Measurements from ENCODE around the gene RIPK3. TPM values are rescaled to one million over a fixed set of nuclear protein-coding genes. Genes with fewer than 3 reads are reported as not detected.
A peak's percentile ranks its signal among the peaks of the same experiment; 100 is the strongest.

The RIPK3 gene
- total RNA-seq, 1 experiment from 2014 or later: 0.35 TPM

DNA sequence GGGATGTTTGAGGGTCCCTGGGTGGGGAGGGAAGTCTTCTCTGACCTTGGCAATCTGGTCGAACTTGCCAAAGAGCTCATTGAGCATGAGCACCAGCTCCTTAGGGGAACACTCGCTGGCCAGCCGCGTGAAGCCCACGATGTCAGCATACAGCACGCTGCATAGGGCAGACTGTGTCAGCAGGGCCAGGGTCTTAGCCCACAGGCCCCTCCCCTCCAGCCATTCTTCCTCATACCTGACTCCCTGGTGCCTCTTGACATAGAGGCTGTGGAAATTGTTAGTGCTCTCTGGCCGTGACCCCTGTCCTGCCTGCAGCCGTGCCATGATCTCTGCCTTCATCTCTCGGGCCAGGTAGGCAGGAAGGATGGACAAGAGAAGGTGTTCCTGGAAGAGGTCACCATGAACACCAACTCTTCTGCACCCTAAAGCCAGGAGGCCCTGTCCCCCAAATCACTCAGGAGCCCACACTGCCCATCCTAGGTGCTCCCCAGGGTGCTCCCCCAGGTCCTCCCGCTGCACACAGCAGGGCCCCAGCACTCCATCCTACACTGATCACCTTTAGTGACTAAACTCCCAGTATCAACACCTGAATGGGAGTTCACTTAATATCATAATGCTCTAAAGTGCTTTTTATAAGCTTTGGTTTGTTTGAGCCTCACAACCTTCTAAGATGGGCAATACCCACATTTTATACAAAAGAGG lies 8.7 kb downstream of the RIPK3 start:
- no CpG with 5 or more reads among the region's 10 CpGs for WGBS (ENCODE audit: extremely low coverage, insufficient read length, low lambda C conversion rate)
- H3K4me1 ChIP-seq (ENCODE audit: insufficient read depth, low read length): no peaks in the 10 kb centered on the region; the same call in 1 of the 2 replicates
- H3K56ac ChIP-seq (ENCODE audit: insufficient read length, low read depth, low read length): no peak overlapping the region
- no peak overlapping the region for H2BK15ac ChIP-seq (ENCODE audit: low read depth, low read length)
- no peaks in the 10 kb centered on the region for H3K79me1 ChIP-seq (ENCODE audit: insufficient read depth, low read depth, low read length, poor library complexity, severe bottlenecking)
- TF ChIP-seq, protein P1, sequence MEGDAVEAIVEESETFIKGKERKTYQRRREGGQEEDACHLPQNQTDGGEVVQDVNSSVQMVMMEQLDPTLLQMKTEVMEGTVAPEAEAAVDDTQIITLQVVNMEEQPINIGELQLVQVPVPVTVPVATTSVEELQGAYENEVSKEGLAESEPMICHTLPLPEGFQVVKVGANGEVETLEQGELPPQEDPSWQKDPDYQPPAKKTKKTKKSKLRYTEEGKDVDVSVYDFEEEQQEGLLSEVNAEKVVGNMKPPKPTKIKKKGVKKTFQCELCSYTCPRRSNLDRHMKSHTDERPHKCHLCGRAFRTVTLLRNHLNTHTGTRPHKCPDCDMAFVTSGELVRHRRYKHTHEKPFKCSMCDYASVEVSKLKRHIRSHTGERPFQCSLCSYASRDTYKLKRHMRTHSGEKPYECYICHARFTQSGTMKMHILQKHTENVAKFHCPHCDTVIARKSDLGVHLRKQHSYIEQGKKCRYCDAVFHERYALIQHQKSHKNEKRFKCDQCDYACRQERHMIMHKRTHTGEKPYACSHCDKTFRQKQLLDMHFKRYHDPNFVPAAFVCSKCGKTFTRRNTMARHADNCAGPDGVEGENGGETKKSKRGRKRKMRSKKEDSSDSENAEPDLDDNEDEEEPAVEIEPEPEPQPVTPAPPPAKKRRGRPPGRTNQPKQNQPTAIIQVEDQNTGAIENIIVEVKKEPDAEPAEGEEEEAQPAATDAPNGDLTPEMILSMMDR (conservative IDR thresholded peaks at IDR 0.05): no peak
- no peaks in the 10 kb centered on the region for H4K20me1 ChIP-seq (ENCODE audit: control insufficient read depth, insufficient read depth, insufficient read length)
- DNase-seq: no peak
- H3K4me2 ChIP-seq (ENCODE audit: insufficient read depth, insufficient read length, low read length): no peak overlapping the region
- H3K27me3 ChIP-seq (ENCODE audit: insufficient read depth, low read length): peaks cover 27% of the 10 kb centered on the region
- H3K79me2 ChIP-seq (ENCODE audit: insufficient read depth, low read length): no peaks in the 10 kb centered on the region
- no peak overlapping the region for H3K18ac ChIP-seq (ENCODE audit: insufficient read length, low read depth, low read length)
- H2AK5ac ChIP-seq (ENCODE audit: insufficient read length, low read length): no peak overlapping the region
- Mint-ChIP-seq H3K9me3 (peaks cover 0 to 2% of the 10 kb centered on the region in 2 experiments; a peak in 4 of 5 replicates), H3K36me3 (ENCODE audit: insufficient read depth in 1 of 3, low read depth in 3 of 3) (no peaks in the 10 kb centered on the region; a peak in 1 of 7 replicates), H3K27ac (no peak overlapping the region), H3K4me1 (peaks cover 19 to 28% of the 10 kb centered on the region in 2 experiments), H3K4me3 (peak overlapping the region in 1 of 2 experiments; percentile 23; a peak in 1 of 5 replicates), H3K27me3 (ENCODE audit: low read depth) (peaks cover 85% of the 10 kb centered on the region)
- no peak overlapping the region for H3K9ac ChIP-seq (ENCODE audit: extremely low read depth, insufficient read length, low read length)
- H3K14ac ChIP-seq (ENCODE audit: insufficient read depth, low read length): no peak overlapping the region
- no peak overlapping the region for H3K4ac ChIP-seq (ENCODE audit: low read depth, low read length)
- no peak overlapping the region for H2AFZ ChIP-seq (ENCODE audit: low read length)
- H3K23me2 ChIP-seq (ENCODE audit: insufficient read length, low read depth, low read length, poor library complexity, severe bottlenecking): peaks cover 20% of the 10 kb centered on the region
- H3T11ph ChIP-seq (ENCODE audit: low read length): no peak overlapping the region
- H2BK120ac ChIP-seq (ENCODE audit: low read depth, low read length, poor library complexity, severe bottlenecking): no peak overlapping the region
- H4K8ac ChIP-seq (replicated peaks; ENCODE audit: insufficient read length, low read depth, low read length): no peak overlapping the region
- no peak overlapping the region for H2BK5ac ChIP-seq (ENCODE audit: insufficient read length, low read length)
- no peak overlapping the region for H3K23ac ChIP-seq (ENCODE audit: insufficient read length, low read depth, low read length)
- H4K91ac ChIP-seq (ENCODE audit: insufficient read length, low read depth, low read length): no peak overlapping the region
- H2BK20ac ChIP-seq (ENCODE audit: low read depth, low read length, poor library complexity, severe bottlenecking): no peak overlapping the region
- no peak overlapping the region for H2BK12ac ChIP-seq (ENCODE audit: insufficient read length, low read depth, low read length)
- H4K5ac ChIP-seq (ENCODE audit: insufficient read length, low read depth, low read length): no peak overlapping the region
- no peak overlapping the region for H3K27ac ChIP-seq (ENCODE audit: insufficient read length, low read depth, low read length)
- no peaks in the 10 kb centered on the region for H3K9me3 ChIP-seq (ENCODE audit: control insufficient read depth, low read depth, low read length)
